Loucy (cell line): ENCODE data around the gene SKP2.
"Not testable (repeated sequence)": the region's sequence is repeated elsewhere in the genome, so short reads cannot be mapped to it uniquely, and the experiment has no call there.

Experiments
- H2AFZ ChIP-seq: fragments of 200-600 bp; sonication (generic); 2 replicates; pipeline ENCODE4 v1.6.0; 2016; ENCODE audit warnings: antibody characterized with exemption, mild to moderate bottlenecking, low read length, moderate library complexity
- H3F3A ChIP-seq: fragments of 200-600 bp; 2 replicates; pipeline ENCODE4 v1.6.0; 2016; ENCODE audit warnings: antibody characterized with exemption, low read depth, mild to moderate bottlenecking
- H3K27me3 ChIP-seq: fragments of 200-600 bp; sonication (generic); 2 replicates; pipeline ENCODE4 v1.6.1; 2014; ENCODE audit warnings: low read length, mild to moderate bottlenecking; ENCODE audit not compliant: insufficient read depth, poor library complexity, severe bottlenecking
- H3K36me3 ChIP-seq: fragments of 200-600 bp; sonication (generic); 2 replicates; pipeline ENCODE4 v1.6.1; 2016; ENCODE audit warnings: low read length; ENCODE audit not compliant: insufficient read depth
- H3K4me1 ChIP-seq: fragments of 200-600 bp; sonication (generic); 2 replicates; pipeline ENCODE4 v1.5.1; 2014; ENCODE audit warnings: low read length, mild to moderate bottlenecking; ENCODE audit not compliant: insufficient read depth, poor library complexity, severe bottlenecking
- H3K4me2 ChIP-seq: fragments of 200-600 bp; sonication (generic); 2 replicates; pipeline ENCODE4 v1.6.0; 2014; ENCODE audit warnings: antibody characterized with exemption, low read length, low read depth, mild to moderate bottlenecking; ENCODE audit not compliant: poor library complexity, severe bottlenecking
- H3K4me3 ChIP-seq: fragments of 200-600 bp; sonication (generic); 2 replicates; pipeline ENCODE4 v1.5.1; 2014; ENCODE audit warnings: low read length, mild to moderate bottlenecking, mixed read lengths; ENCODE audit not compliant: poor library complexity, severe bottlenecking
- H3K79me2 ChIP-seq: fragments of 200-600 bp; sonication (generic); 2 replicates; pipeline ENCODE4 v1.6.1; 2014; ENCODE audit warnings: low read length; ENCODE audit not compliant: insufficient read depth
- H3K9ac ChIP-seq: fragments of 200-600 bp; sonication (generic); 2 replicates; pipeline ENCODE4 v1.6.0; 2014; ENCODE audit warnings: mild to moderate bottlenecking, low read depth, low read length, moderate library complexity; ENCODE audit not compliant: poor library complexity, severe bottlenecking
- H3K9me2 ChIP-seq: fragments of 200-600 bp; sonication (generic); replicated peaks from 2 replicates; pipeline ENCODE4 v1.6.1; 2016; ENCODE audit warnings: low read depth, low read length, mixed read lengths
- H3K9me3 ChIP-seq: fragments of 200-600 bp; sonication (generic); 2 replicates; pipeline ENCODE4 v1.6.1; 2014; ENCODE audit warnings: mild to moderate bottlenecking, antibody characterized with exemption, low read length, low read depth; ENCODE audit not compliant: insufficient read depth
- H4K20me1 ChIP-seq: fragments of 200-600 bp; sonication (generic); 2 replicates; pipeline ENCODE4 v1.6.0; 2014; ENCODE audit warnings: antibody characterized with exemption, low read length, mild to moderate bottlenecking; ENCODE audit not compliant: insufficient read depth, poor library complexity, severe bottlenecking
- CTCF ChIP-seq: fragments of 200-600 bp; sonication (generic); conservative IDR thresholded peaks from 2 replicates; pipeline ENCODE4 v1.5.1; 2014; ENCODE audit warnings: mild to moderate bottlenecking, antibody characterized with exemption, low read length
- EZH2phosphoT487 ChIP-seq: fragments of 200-600 bp; IDR thresholded peaks from 2 replicates; pipeline ENCODE4 v1.6.1; 2018; ENCODE audit warnings: antibody characterized with exemption, mild to moderate bottlenecking, moderate library complexity, borderline replicate concordance

SKP2 gene

GRCh38 chr5:36179950-36180349, 28.0 kb downstream of the SKP2 start:
- Histone ChIP-seq H3K79me2 (no peaks in the 10 kb centered on the region), H3K4me3 (no peak overlapping the region), H3K27me3 (no peaks in the 10 kb centered on the region), H3K9ac (no peak overlapping the region), H3F3A (no peaks in the 10 kb centered on the region), H3K9me3 (no peaks in the 10 kb centered on the region), H3K4me2 (no peak overlapping the region), H3K36me3 (peaks cover 81% of the 10 kb centered on the region), H4K20me1 (no peaks in the 10 kb centered on the region), H2AFZ (no peak overlapping the region), H3K4me1 (no peaks in the 10 kb centered on the region), H3K9me2 (no peaks in the 10 kb centered on the region)
- TF ChIP-seq EZH2phosphoT487 (no peak), CTCF (no peak)

- no peaks in the 10 kb centered on the region for H3K27me3 ChIP-seq
These were observed 28.8 kb downstream of the SKP2 start for GRCh38 chr5:36180556-36181350.

GRCh38 chr5:36181774-36182173, 29.9 kb downstream of the SKP2 start:
- Histone ChIP-seq H3K9ac (no peak overlapping the region), H3K79me2 (no peaks in the 10 kb centered on the region), H3K4me2 (no peak overlapping the region), H3K9me2 (no peaks in the 10 kb centered on the region), H4K20me1 (no peaks in the 10 kb centered on the region), H2AFZ (no peak overlapping the region), H3F3A (no peaks in the 10 kb centered on the region), H3K9me3 (no peaks in the 10 kb centered on the region), H3K4me3 (no peak overlapping the region), H3K27me3 (no peaks in the 10 kb centered on the region), H3K36me3 (peaks cover 69% of the 10 kb centered on the region), H3K4me1 (no peaks in the 10 kb centered on the region)
- TF ChIP-seq EZH2phosphoT487: no peak
- no peak for TF ChIP-seq CTCF

More at GRCh38 chr5:36180556-36181350, 28.8 kb downstream of the SKP2 start:
- H2AFZ ChIP-seq: no peak overlapping the region
- no peaks in the 10 kb centered on the region for H3F3A ChIP-seq
- H3K9me3 ChIP-seq: no peaks in the 10 kb centered on the region
- H3K4me3 ChIP-seq: no peak overlapping the region
- no peak overlapping the region for H3K4me2 ChIP-seq
- H3K36me3 ChIP-seq: peaks cover 74% of the 10 kb centered on the region
- no peaks in the 10 kb centered on the region for H3K9me2 ChIP-seq
- no peaks in the 10 kb centered on the region for H3K79me2 ChIP-seq
- no peaks in the 10 kb centered on the region for H4K20me1 ChIP-seq
- H3K4me1 ChIP-seq: no peaks in the 10 kb centered on the region
- H3K9ac ChIP-seq: no peak overlapping the region
- TF ChIP-seq CTCF (no peak), EZH2phosphoT487 (no peak)

- not testable (repeated sequence) for H3K27me3 ChIP-seq, H3K9ac ChIP-seq, H3K79me2 ChIP-seq, H3K9me2 ChIP-seq, H3F3A ChIP-seq, H3K4me3 ChIP-seq, H3K4me2 ChIP-seq, H3K9me3 ChIP-seq, H3K4me1 ChIP-seq, H4K20me1 ChIP-seq, H2AFZ ChIP-seq
- peaks cover 43% of the 10 kb centered on the region for H3K36me3 ChIP-seq
These were observed 32.5 kb downstream of the SKP2 start for GRCh38 chr5:36184408-36184807.
